SK-N-SH treated with all-trans-retinoic acid at 6 μM for 48 hours (cell line): ENCODE results near the gene ABHD2.

Source experiments
- ARNTL ChIP-seq: fragments of 450-650 bp; formaldehyde crosslinking; IDR thresholded peaks from 2 replicates; pipeline ENCODE4 v1.5.0; 2020; ENCODE audit warnings: low read depth, mild to moderate bottlenecking, moderate library complexity, borderline replicate concordance
- BACH2 ChIP-seq: fragments of 250-450 bp; sonication (Bioruptor Pico); IDR thresholded peaks from 2 replicates; pipeline ENCODE4 v1.9.0; 2021; ENCODE audit warnings: mild to moderate bottlenecking, borderline replicate concordance
- ESRRG ChIP-seq: fragments of 250-450 bp; sonication (Bioruptor Pico); IDR thresholded peaks from 2 replicates; pipeline ENCODE4 v1.6.1; 2021; ENCODE audit warnings: mild to moderate bottlenecking
- GLIS3 ChIP-seq: fragments of 250-450 bp; sonication (Bioruptor Pico); IDR thresholded peaks from 2 replicates; pipeline ENCODE4 v1.5.0; 2020; ENCODE audit warnings: mild to moderate bottlenecking, moderate library complexity
- RARB ChIP-seq: fragments of 250-450 bp; sonication (Bioruptor Pico); IDR thresholded peaks from 2 replicates; pipeline ENCODE4 v1.8.0; 2021; ENCODE audit warnings: mild to moderate bottlenecking, moderate library complexity
- SNAI2 ChIP-seq: fragments of 250-450 bp; sonication (Bioruptor Pico); IDR thresholded peaks from 2 replicates; pipeline ENCODE4 v1.5.0; 2020; ENCODE audit warnings: mild to moderate bottlenecking, moderate library complexity
- ZC3H10 ChIP-seq: fragments of 250-450 bp; sonication (Bioruptor Pico); IDR thresholded peaks from 2 replicates; pipeline ENCODE4 v1.5.1; 2021; ENCODE audit warnings: mild to moderate bottlenecking, moderate library complexity
- ZNF565 ChIP-seq: fragments of 450-650 bp; formaldehyde crosslinking; conservative IDR thresholded peaks from 2 replicates; pipeline ENCODE4 v1.5.0; 2020; ENCODE audit warnings: low read depth, mild to moderate bottlenecking, moderate library complexity
- TF ChIP-seq, protein P1 (sequence below): fragments of 250-450 bp; sonication (Bioruptor Pico); IDR thresholded peaks from 2 replicates; pipeline ENCODE4 v1.8.0; 2020; ENCODE audit warnings: mild to moderate bottlenecking, moderate library complexity, borderline replicate concordance

- TF ChIP-seq, protein P1, sequence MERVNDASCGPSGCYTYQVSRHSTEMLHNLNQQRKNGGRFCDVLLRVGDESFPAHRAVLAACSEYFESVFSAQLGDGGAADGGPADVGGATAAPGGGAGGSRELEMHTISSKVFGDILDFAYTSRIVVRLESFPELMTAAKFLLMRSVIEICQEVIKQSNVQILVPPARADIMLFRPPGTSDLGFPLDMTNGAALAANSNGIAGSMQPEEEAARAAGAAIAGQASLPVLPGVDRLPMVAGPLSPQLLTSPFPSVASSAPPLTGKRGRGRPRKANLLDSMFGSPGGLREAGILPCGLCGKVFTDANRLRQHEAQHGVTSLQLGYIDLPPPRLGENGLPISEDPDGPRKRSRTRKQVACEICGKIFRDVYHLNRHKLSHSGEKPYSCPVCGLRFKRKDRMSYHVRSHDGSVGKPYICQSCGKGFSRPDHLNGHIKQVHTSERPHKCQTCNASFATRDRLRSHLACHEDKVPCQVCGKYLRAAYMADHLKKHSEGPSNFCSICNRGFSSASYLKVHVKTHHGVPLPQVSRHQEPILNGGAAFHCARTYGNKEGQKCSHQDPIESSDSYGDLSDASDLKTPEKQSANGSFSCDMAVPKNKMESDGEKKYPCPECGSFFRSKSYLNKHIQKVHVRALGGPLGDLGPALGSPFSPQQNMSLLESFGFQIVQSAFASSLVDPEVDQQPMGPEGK: no peak
- TF ChIP-seq ARNTL (CRISPR knock-in tag): no peak
- no peak for TF ChIP-seq GLIS3
- TF ChIP-seq SNAI2 (CRISPR knock-in tag): no peak
- TF ChIP-seq ZC3H10: no peak
- TF ChIP-seq BACH2 (CRISPR knock-in tag): no peak
- no peak for TF ChIP-seq ESRRG
- TF ChIP-seq ZNF565 (CRISPR knock-in tag): no peak
- no peak for TF ChIP-seq RARB (CRISPR knock-in tag)
Measured at GRCh38 chr15:89052474-89052873, 35.8 kb upstream of the ABHD2 start.
